ENCODE data around the gene MYOG. TPM values are rescaled to one million over a fixed set of nuclear protein-coding genes. Genes with fewer than 3 reads are reported as not detected.
A peak's percentile ranks its signal among the peaks of the same experiment; 100 is the strongest.

MYOG gene
- total RNA-seq, 1 experiment from 2014 or later = not detected

DNA sequence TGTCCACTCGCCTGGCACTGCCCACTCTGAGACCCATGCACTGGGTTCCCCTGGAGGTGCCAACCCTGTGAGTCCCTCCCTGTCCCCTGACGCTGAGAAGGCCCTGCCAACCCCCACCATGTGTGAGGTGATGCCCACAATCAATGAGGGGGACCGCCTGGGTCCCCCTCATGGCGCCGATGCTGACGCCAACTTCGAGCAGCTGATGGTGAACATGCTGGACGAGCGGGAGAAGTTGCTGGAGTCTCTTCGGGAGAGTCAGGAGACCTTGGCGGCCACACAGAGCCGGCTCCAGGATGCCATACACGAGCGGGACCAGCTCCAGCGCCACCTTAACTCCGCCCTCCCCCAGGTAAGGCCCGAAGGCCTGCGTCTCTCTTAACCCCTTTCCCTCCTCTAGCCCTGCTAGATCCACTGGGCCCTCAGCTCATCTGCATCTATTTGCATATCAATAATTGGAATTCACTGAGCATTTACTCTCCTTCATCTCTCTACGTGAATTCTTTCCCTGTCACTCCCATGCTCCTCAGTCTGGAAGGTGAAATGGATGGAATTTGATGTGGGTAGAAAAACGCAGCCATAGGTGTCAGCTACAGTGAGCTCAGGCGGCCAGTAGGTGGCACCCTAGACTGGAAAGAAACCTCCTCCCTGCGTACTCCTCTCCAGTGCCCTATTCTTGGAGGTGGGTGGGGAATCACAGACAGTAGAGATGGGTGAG is 46.8 kb downstream of the MYOG start:
- BruUV-seq (replicated peaks) = no TSS peak
- H3F3A ChIP-seq (ENCODE audit: low read length, unreplicated experiment) = no peaks in the 10 kb centered on the region
- H3K9me3 ChIP-seq (ENCODE audit: low read length) = no peaks in the 10 kb centered on the region
- H3K27me3 ChIP-seq (ENCODE audit: low read length) = no peaks in the 10 kb centered on the region
- no peak overlapping the region for H3K9ac ChIP-seq (ENCODE audit: low read length)
- ChIA-PET CTCF (interaction anchor here (0.6 to 1.6 kb wide), 10 partner anchors 11 to 624 kb away, joined by 3 to 17 read pairs (median 3); no protein-coding TSS in a partner anchor), POLR2A (ENCODE audit: unreplicated experiment) (interaction anchor here (0.7 kb wide), 1 partner anchor 179 kb away, joined by 4 read pairs; no protein-coding TSS in a partner anchor)
- no peak overlapping the region for H3K4me3 ChIP-seq (ENCODE audit: low read length)
- H3K9me2 ChIP-seq (replicated peaks; ENCODE audit: low read length) = no peaks in the 10 kb centered on the region
- no peak overlapping the region for H2AFZ ChIP-seq (ENCODE audit: low read length)
- H3K27ac ChIP-seq (ENCODE audit: low read length) = no peak overlapping the region
- no peak for TF ChIP-seq EZH2 (IDR thresholded peaks at IDR 0.05; ENCODE audit: low read length, unreplicated experiment)
- TF ChIP-seq, protein P1, sequence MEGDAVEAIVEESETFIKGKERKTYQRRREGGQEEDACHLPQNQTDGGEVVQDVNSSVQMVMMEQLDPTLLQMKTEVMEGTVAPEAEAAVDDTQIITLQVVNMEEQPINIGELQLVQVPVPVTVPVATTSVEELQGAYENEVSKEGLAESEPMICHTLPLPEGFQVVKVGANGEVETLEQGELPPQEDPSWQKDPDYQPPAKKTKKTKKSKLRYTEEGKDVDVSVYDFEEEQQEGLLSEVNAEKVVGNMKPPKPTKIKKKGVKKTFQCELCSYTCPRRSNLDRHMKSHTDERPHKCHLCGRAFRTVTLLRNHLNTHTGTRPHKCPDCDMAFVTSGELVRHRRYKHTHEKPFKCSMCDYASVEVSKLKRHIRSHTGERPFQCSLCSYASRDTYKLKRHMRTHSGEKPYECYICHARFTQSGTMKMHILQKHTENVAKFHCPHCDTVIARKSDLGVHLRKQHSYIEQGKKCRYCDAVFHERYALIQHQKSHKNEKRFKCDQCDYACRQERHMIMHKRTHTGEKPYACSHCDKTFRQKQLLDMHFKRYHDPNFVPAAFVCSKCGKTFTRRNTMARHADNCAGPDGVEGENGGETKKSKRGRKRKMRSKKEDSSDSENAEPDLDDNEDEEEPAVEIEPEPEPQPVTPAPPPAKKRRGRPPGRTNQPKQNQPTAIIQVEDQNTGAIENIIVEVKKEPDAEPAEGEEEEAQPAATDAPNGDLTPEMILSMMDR (conservative IDR thresholded peaks at IDR 0.05; ENCODE audit: low read depth, low read length) = peak; percentile 98
- no peaks in the 10 kb centered on the region for H3K36me3 ChIP-seq (ENCODE audit: low read depth, low read length)
- no peak overlapping the region for H3K4me2 ChIP-seq (ENCODE audit: low read length)
- peak; percentile 85 for ATAC-seq
- H4K20me1 ChIP-seq (ENCODE audit: low read length) = no peaks in the 10 kb centered on the region
- H3K79me2 ChIP-seq (ENCODE audit: low read length) = no peaks in the 10 kb centered on the region
- H3K4me1 ChIP-seq (ENCODE audit: insufficient read depth, low read length) = peaks cover 11% of the 10 kb centered on the region; the same call in 1 of the 2 replicates
- intact Hi-C loops (cut with micrococcal nuclease) = loop anchor here (1.0 to 5.0 kb wide), 3 partner anchors 88 to 228 kb away; partner anchors contain the start of gene ADORA1
- peak; percentile 81 for DNase-seq

- H3F3A ChIP-seq (ENCODE audit: low read length, unreplicated experiment) = no peaks in the 10 kb centered on the region
- intact Hi-C loops (cut with micrococcal nuclease) = loop anchor here (2.0 to 5.0 kb wide), 2 partner anchors 89 to 229 kb away; partner anchors contain the start of gene ADORA1
- no TSS peak for BruUV-seq (replicated peaks)
- no peak overlapping the region for H3K4me2 ChIP-seq (ENCODE audit: low read length)
- H3K9ac ChIP-seq (ENCODE audit: low read length) = no peak overlapping the region
- H3K36me3 ChIP-seq (ENCODE audit: low read depth, low read length) = no peaks in the 10 kb centered on the region
- DNase-seq (peak; percentile 63), ATAC-seq (peak; percentile 65)
- ChIA-PET CTCF (interaction anchor here (1.6 kb wide), 1 partner anchor 178 kb away, joined by 17 read pairs; no protein-coding TSS in a partner anchor), POLR2A (ENCODE audit: unreplicated experiment) (no interaction called here)
- H3K9me3 ChIP-seq (ENCODE audit: low read length) = no peaks in the 10 kb centered on the region
- H3K4me3 ChIP-seq (ENCODE audit: low read length) = no peak overlapping the region
- no peaks in the 10 kb centered on the region for H3K27me3 ChIP-seq (ENCODE audit: low read length)
- peaks cover 11% of the 10 kb centered on the region; the same call in 1 of the 2 replicates for H3K4me1 ChIP-seq (ENCODE audit: insufficient read depth, low read length)
- no peaks in the 10 kb centered on the region for H3K79me2 ChIP-seq (ENCODE audit: low read length)
- no peak for TF ChIP-seq EZH2phosphoT487 (IDR thresholded peaks at IDR 0.05; ENCODE audit: borderline replicate concordance, low read length)
- TF ChIP-seq EZH2 (IDR thresholded peaks at IDR 0.05; ENCODE audit: low read length, unreplicated experiment) = no peak
- TF ChIP-seq, protein P1 (conservative IDR thresholded peaks at IDR 0.05; ENCODE audit: low read depth, low read length) = peak; percentile 43; the same call in 1 of the 2 replicates
- no peak overlapping the region for H2AFZ ChIP-seq (ENCODE audit: low read length)
- no peaks in the 10 kb centered on the region for H4K20me1 ChIP-seq (ENCODE audit: low read length)
- H3K9me2 ChIP-seq (replicated peaks; ENCODE audit: low read length) = no peaks in the 10 kb centered on the region
- no peak overlapping the region for H3K27ac ChIP-seq (ENCODE audit: low read length)
Observed at GRCh38 chr1:203038217-203038741, 47.5 kb downstream of the MYOG start.
